Measurements from ENCODE around the gene TMEM119.

DNA sequence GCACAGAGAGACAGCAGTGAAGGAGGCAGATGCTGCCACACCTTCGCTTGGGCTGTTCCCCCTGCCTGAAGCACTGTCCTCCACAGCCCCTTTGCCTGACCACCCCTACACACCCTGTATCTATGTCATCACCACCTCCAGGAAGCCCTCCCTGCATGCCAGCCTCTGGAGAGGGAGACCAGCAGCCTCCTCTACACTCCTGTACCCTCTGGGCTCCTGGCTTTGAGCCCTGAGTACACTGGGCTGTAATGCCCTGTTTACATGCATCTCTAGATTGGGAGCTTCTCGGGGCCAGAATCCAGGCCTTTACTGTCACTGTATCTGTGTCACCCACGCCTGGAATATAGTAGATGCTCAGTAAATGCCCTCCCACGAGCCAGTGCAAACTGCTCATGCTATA, 5.9 kb upstream of the TMEM119 start:
- TF ChIP-seq, protein P1, sequence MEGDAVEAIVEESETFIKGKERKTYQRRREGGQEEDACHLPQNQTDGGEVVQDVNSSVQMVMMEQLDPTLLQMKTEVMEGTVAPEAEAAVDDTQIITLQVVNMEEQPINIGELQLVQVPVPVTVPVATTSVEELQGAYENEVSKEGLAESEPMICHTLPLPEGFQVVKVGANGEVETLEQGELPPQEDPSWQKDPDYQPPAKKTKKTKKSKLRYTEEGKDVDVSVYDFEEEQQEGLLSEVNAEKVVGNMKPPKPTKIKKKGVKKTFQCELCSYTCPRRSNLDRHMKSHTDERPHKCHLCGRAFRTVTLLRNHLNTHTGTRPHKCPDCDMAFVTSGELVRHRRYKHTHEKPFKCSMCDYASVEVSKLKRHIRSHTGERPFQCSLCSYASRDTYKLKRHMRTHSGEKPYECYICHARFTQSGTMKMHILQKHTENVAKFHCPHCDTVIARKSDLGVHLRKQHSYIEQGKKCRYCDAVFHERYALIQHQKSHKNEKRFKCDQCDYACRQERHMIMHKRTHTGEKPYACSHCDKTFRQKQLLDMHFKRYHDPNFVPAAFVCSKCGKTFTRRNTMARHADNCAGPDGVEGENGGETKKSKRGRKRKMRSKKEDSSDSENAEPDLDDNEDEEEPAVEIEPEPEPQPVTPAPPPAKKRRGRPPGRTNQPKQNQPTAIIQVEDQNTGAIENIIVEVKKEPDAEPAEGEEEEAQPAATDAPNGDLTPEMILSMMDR (IDR thresholded peaks at IDR 0.05) = no peak
- TF ChIP-seq POLR2A (IDR thresholded peaks at IDR 0.05) = no peak
